Activated naive CD4-positive, alpha-beta T cell treated with anti-CD3 and anti-CD28 coated beads for 36 hours (primary cell): ENCODE results near the gene IFIT3. TPM values are rescaled to one million over a fixed set of nuclear protein-coding genes. Genes with fewer than 3 reads are reported as not detected.
"Not testable (repeated sequence)": the region's sequence is repeated elsewhere in the genome, so short reads cannot be mapped to it uniquely, and the experiment has no call there.

Experiments
- CTCF ChIA-PET: fragments of 350-600 bp; sonication (Branson Sonifier 250); formaldehyde crosslinking; loops from one replicate; lab custom pipeline; 2021; ENCODE audit warnings: antibody characterized with exemption; lab: Charles Lee
- DNase-seq: peaks from one replicate; pipeline ENCODE4 v3.0.0-alpha.2; 2020
- H3K27ac Mint-ChIP-seq: one replicate; pipeline ENCODE4 v1.8.0; 2021; ENCODE audit warnings: mild to moderate bottlenecking, mixed read lengths
- H3K27me3 Mint-ChIP-seq: one replicate; pipeline ENCODE4 v1.8.0; 2021; ENCODE audit warnings: low read depth, mixed read lengths
- H3K36me3 Mint-ChIP-seq: one replicate; pipeline ENCODE4 v1.8.0; 2021; ENCODE audit warnings: low read depth, mixed read lengths
- H3K4me1 Mint-ChIP-seq: one replicate; pipeline ENCODE4 v1.8.0; 2021; ENCODE audit warnings: low read depth, mixed read lengths
- H3K4me3 Mint-ChIP-seq: one replicate; pipeline ENCODE4 v1.8.0; 2021; ENCODE audit warnings: mild to moderate bottlenecking, moderate library complexity, mixed read lengths
- H3K9me3 Mint-ChIP-seq: one replicate; pipeline ENCODE4 v1.8.0; 2021; ENCODE audit warnings: mixed read lengths
- intact Hi-C: fragments of 100-400 bp; cut with micrococcal nuclease; formaldehyde crosslinking; loops from one replicate; pipeline ENCODE4 v1.15.1; 2023
- total RNA-seq, 2 experiments: library from RNA; stranded (reverse); gene quantifications; one replicate each; pipeline ENCODE4 v1.2.3, GENCODE V29; 2021

IFIT3 gene
- 10 to 100 TPM; 13.9 to 14.4 TPM for total RNA-seq

- Mint-ChIP-seq H3K27me3 (peaks cover 2% of the 10 kb centered on the region), H3K36me3 (no peaks in the 10 kb centered on the region), H3K27ac (peak within 1 kb of the TSS; percentile 17), H3K9me3 (no peaks in the 10 kb centered on the region), H3K4me3 (peak within 1 kb of the TSS; percentile 67), H3K4me1 (peaks cover 39% of the 10 kb centered on the region)
- DNase-seq: peak; percentile 39
- intact Hi-C loops: loop anchor here (1.0 kb wide), 1 partner anchor 27 kb away; no protein-coding TSS in a partner anchor
- CTCF ChIA-PET: interaction anchor here (2.1 kb wide), 1 partner anchor 41 kb away, joined by 5 read pairs; no protein-coding TSS in a partner anchor
These were observed at the start of gene IFIT3 for GRCh38 chr10:89327803-89328441. TSS of gene IFIT3 (plus strand) at chr10:89327997. CDS start at chr10:89328074, 77 bp downstream.

- Mint-ChIP-seq H3K9me3 (no peaks in the 10 kb centered on the region), H3K27me3 (no peaks in the 10 kb centered on the region), H3K4me3 (no peak overlapping the region), H3K27ac (no peak overlapping the region), H3K4me1 (no peaks in the 10 kb centered on the region), H3K36me3 (no peaks in the 10 kb centered on the region)
- DNase-seq: no peak
- intact Hi-C loops: no loop called here
- CTCF ChIA-PET: no interaction called here
These were observed 49.7 kb upstream of the IFIT3 start for GRCh38 chr10:89278034-89278535.

- no peak for DNase-seq
- Mint-ChIP-seq H3K9me3 (no peaks in the 10 kb centered on the region), H3K27ac (no peak overlapping the region), H3K36me3 (no peaks in the 10 kb centered on the region), H3K27me3 (no peaks in the 10 kb centered on the region), H3K4me1 (no peaks in the 10 kb centered on the region), H3K4me3 (no peak overlapping the region)
- intact Hi-C loops: no loop called here
- CTCF ChIA-PET: no interaction called here
These were observed 48.9 kb upstream of the IFIT3 start for GRCh38 chr10:89278900-89279392.

- intact Hi-C loops: no loop called here
- H3K27me3 Mint-ChIP-seq: no peaks in the 10 kb centered on the region
- no peaks in the 10 kb centered on the region for H3K9me3 Mint-ChIP-seq
- H3K4me3 Mint-ChIP-seq: no peak overlapping the region
- DNase-seq: no peak
- CTCF ChIA-PET: no interaction called here
- no peaks in the 10 kb centered on the region for H3K36me3 Mint-ChIP-seq
- H3K4me1 Mint-ChIP-seq: no peaks in the 10 kb centered on the region
- H3K27ac Mint-ChIP-seq: no peak overlapping the region
These were observed 48.4 kb upstream of the IFIT3 start for GRCh38 chr10:89279421-89279869.

- DNase-seq: no peak
- Mint-ChIP-seq H3K4me1 (no peaks in the 10 kb centered on the region), H3K36me3 (no peaks in the 10 kb centered on the region), H3K4me3 (no peak overlapping the region), H3K27ac (no peak overlapping the region), H3K9me3 (no peaks in the 10 kb centered on the region), H3K27me3 (no peaks in the 10 kb centered on the region)
- intact Hi-C loops: no loop called here
- CTCF ChIA-PET: no interaction called here
These were observed 47.3 kb upstream of the IFIT3 start for GRCh38 chr10:89280508-89280907.

- no peaks in the 10 kb centered on the region for H3K27me3 Mint-ChIP-seq
- no peaks in the 10 kb centered on the region for H3K4me1 Mint-ChIP-seq
- no peak for DNase-seq
- H3K27ac Mint-ChIP-seq: no peak overlapping the region
- no peaks in the 10 kb centered on the region for H3K36me3 Mint-ChIP-seq
- no peak overlapping the region for H3K4me3 Mint-ChIP-seq
- H3K9me3 Mint-ChIP-seq: no peaks in the 10 kb centered on the region
- CTCF ChIA-PET: no interaction called here
- intact Hi-C loops: no loop called here
These were observed 46.0 kb upstream of the IFIT3 start for GRCh38 chr10:89281606-89282395.

GRCh38 chr10:89283025-89283935, 44.5 kb upstream of the IFIT3 start:
- Mint-ChIP-seq H3K27ac (no peak overlapping the region), H3K9me3 (no peaks in the 10 kb centered on the region), H3K4me1 (no peaks in the 10 kb centered on the region), H3K4me3 (no peak overlapping the region), H3K27me3 (no peaks in the 10 kb centered on the region), H3K36me3 (no peaks in the 10 kb centered on the region)
- CTCF ChIA-PET: interaction anchor here (0.6 kb wide), 1 partner anchor 21 kb away, joined by 7 read pairs; no protein-coding TSS in a partner anchor
- no peak for DNase-seq
- intact Hi-C loops: no loop called here

GRCh38 chr10:89283936-89284475, 43.8 kb upstream of the IFIT3 start:
- Mint-ChIP-seq H3K27me3 (no peaks in the 10 kb centered on the region), H3K36me3 (no peaks in the 10 kb centered on the region), H3K27ac (no peak overlapping the region), H3K4me1 (no peaks in the 10 kb centered on the region), H3K4me3 (no peak overlapping the region), H3K9me3 (no peaks in the 10 kb centered on the region)
- no peak for DNase-seq
- intact Hi-C loops: no loop called here
- CTCF ChIA-PET: no interaction called here

GRCh38 chr10:89284711-89285110, 43.1 kb upstream of the IFIT3 start:
- H3K9me3 Mint-ChIP-seq, CTCF ChIA-PET, H3K36me3 Mint-ChIP-seq, H3K27ac Mint-ChIP-seq, H3K4me3 Mint-ChIP-seq, DNase-seq, H3K27me3 Mint-ChIP-seq, H3K4me1 Mint-ChIP-seq, intact Hi-C loops: not testable (repeated sequence)

- H3K27me3 Mint-ChIP-seq, H3K36me3 Mint-ChIP-seq, H3K4me3 Mint-ChIP-seq, intact Hi-C loops, CTCF ChIA-PET, H3K9me3 Mint-ChIP-seq, H3K27ac Mint-ChIP-seq, H3K4me1 Mint-ChIP-seq, DNase-seq: not testable (repeated sequence)
These were observed 42.5 kb upstream of the IFIT3 start for GRCh38 chr10:89285303-89285702.

GRCh38 chr10:89294721-89295239, 33.0 kb upstream of the IFIT3 start:
- Mint-ChIP-seq H3K27ac (no peak overlapping the region), H3K27me3 (no peaks in the 10 kb centered on the region), H3K9me3 (peaks cover 2% of the 10 kb centered on the region), H3K4me3 (no peak overlapping the region), H3K4me1 (peaks cover 11% of the 10 kb centered on the region), H3K36me3 (peaks cover 1% of the 10 kb centered on the region)
- CTCF ChIA-PET: interaction anchor here (0.9 to 1.7 kb wide), 4 partner anchors 13 to 123 kb away, joined by 3 to 6 read pairs (median 3); no protein-coding TSS in a partner anchor
- intact Hi-C loops: loop anchor here (1.0 to 10.0 kb wide), 2 partner anchors 38 to 270 kb away; no protein-coding TSS in a partner anchor
- DNase-seq: no peak
